Heart right ventricle (tissue), 16 donors: ENCODE results near the gene GIT1. TPM values are rescaled to one million over a fixed set of nuclear protein-coding genes. Genes with fewer than 3 reads are reported as not detected.
A peak's percentile ranks its signal among the peaks of the same experiment; 100 is the strongest.

Experiments used
- ATAC-seq, 8 donors: fragments of 200-7000 bp; cut with Tn5 transposase; one replicate each; pipeline ENCODE4 v1.9.1; 2020; ENCODE audit warnings: mild to moderate bottlenecking in 8 of 8, moderate library complexity in 8 of 8, moderate number of reproducible peaks in 1 of 8
- DNase-seq, 2 donors: peaks; one replicate each; pipeline ENCODE4 v3.0.0-alpha.2; 2020
- H3K27ac ChIP-seq, 10 donors: fragments of 200-600 bp; sonication (generic) in 2 of 10; one replicate each; pipeline versions ENCODE4 v1.5.0 to v1.8.0; 2020 to 2022; ENCODE audit warnings: mild to moderate bottlenecking in 3 of 10
- H3K27me3 ChIP-seq, 7 donors: fragments of 200-600 bp; one replicate each; pipeline ENCODE4 v1.8.0; 2021 to 2022; ENCODE audit warnings: mild to moderate bottlenecking in 2 of 7
- H3K36me3 ChIP-seq, 9 donors: fragments of 200-600 bp; sonication (generic) in 1 of 9; one replicate each; pipeline versions ENCODE4 v1.5.0 to v1.8.0; 2020 to 2022; ENCODE audit warnings: mild to moderate bottlenecking in 2 of 9
- H3K4me1 ChIP-seq, 9 donors: fragments of 200-600 bp; sonication (generic) in 1 of 9; one replicate each; pipeline versions ENCODE4 v1.5.0 to v1.8.0; 2020 to 2022; ENCODE audit warnings: mild to moderate bottlenecking in 4 of 9
- H3K4me3 ChIP-seq, 10 donors: fragments of 200-600 bp; sonication (generic) in 2 of 10; one replicate each; pipeline versions ENCODE4 v1.5.0 to v1.8.0; 2020 to 2022; ENCODE audit warnings: mild to moderate bottlenecking in 7 of 10, moderate library complexity in 2 of 10
- H3K9me3 ChIP-seq, 11 donors: fragments of 200-600 bp in 10 of 11; sonication (generic) in 2 of 11; one replicate each; pipeline versions ENCODE4 v1.5.0 to v1.8.0; 2013 to 2022; ENCODE audit warnings: mild to moderate bottlenecking in 2 of 11, control low read depth in 1 of 11, moderate library complexity in 1 of 11
- CTCF ChIP-seq, 9 donors: fragments of 200-600 bp; sonication (generic) in 2 of 9; IDR thresholded peaks; one replicate each; pipeline versions ENCODE4 v1.5.0 to v1.8.0; 2021 to 2022; ENCODE audit warnings: antibody characterized with exemption in 9 of 9, mild to moderate bottlenecking in 5 of 9, moderate library complexity in 1 of 9
- WGBS, 2 donors: extraction: QIAGEN DNeasy Blood & Tissue Kit; methylation state at CpG; one replicate each; pipeline ENCODE4 v1.1.7; 2013; ENCODE audit warnings: inconsistent platforms in 1 of 2; 5-methylcytosine and 5-hydroxymethylcytosine counted together
- intact Hi-C, 10 donors: fragments of 100-400 bp; cut with DNase I; formaldehyde crosslinking; loops; one replicate each; pipeline versions ENCODE4 v1.11.1 to v1.14.2; 2022
- polyA plus RNA-seq, 2 donors: library from polyadenylated mRNA; stranded (reverse); fragments of 200-250 nt; gene quantifications; one replicate each; pipeline ENCODE4 v1.2.3, GENCODE V29; 2013
- total RNA-seq, 10 donors: library from RNA; stranded (reverse); fragmentation: NEBNext Ultra II Directional in 3 of 10; extraction: Animal tissue kit (Norgen Biotek cat#: 25700) in 3 of 10; gene quantifications; one replicate each; pipeline versions ENCODE4 v1.2.1 to v1.2.4, GENCODE V29; 2021 to 2023
- donor health status: Arrhythmogenic right ventricular cardiomyopathy.
- donor health status: ischemic (EF 13 %, LVEDD 7.1; RV severe dilation, severe dysfunction).
- donor health status: healthy with polysubstance abuse.
- donor health status: DM: no; HTN: yes; CAD: no.
- donor health status: DM: no; HTN: no; CAD: no.
- donor health status: ischemic (EF 25% LVEDD 6.9; RV normal size, moderate dysfunction).
- donor health status: ischemic (EF 25% LVEDD 5.7; RV mildly dilated, moderate dysfunction).
- donor health status: healthy.
- donor health status: DM: yes; HTN: yes; CAD: no.
- donor health status: Ischemic cardiomyopathy.
- donor health status: ischemic (EF 35%, LVEDD 5.7; RV mildly dilated, moderate dysfunction).
- donor health status: nonischemic (EF 11% LVEDD 7.7; RV severe dilation, severe dysfunction).
- donor health status: DM: yes; HTN: yes; CAD: no.
- donor health status: PGD.
- donor health status: ischemic (EF 29% LVEDD 5.4; RV normal size, mild dysfunction).
- donor health status: nonischemic (EF 23%, LVEDD 6.1; RV moderate dilation, normal function).

Gene GIT1
- total and polyA plus RNA-seq, 12 donors, result 20.6 to 35.4 (median 28.9) TPM

GRCh38 chr17:29624586-29624985 is 35.1 kb upstream of the GIT1 start:
- TF ChIP-seq CTCF (IDR thresholded peaks at IDR 0.05), result no peak
- H3K27ac ChIP-seq, result peak overlapping the region in 9 of 10 donors; percentile 9 to 75 (median 34)
- peaks cover 0 to 21% (median 0%) of the 10 kb centered on the region in 9 donors for H3K36me3 ChIP-seq
- H3K4me3 ChIP-seq, result no peak overlapping the region
- H3K4me1 ChIP-seq, result peaks cover 5 to 80% (median 35%) of the 10 kb centered on the region in 9 donors
- intact Hi-C loops, result loop anchor here in 2 of 10 donors (10.0 kb wide), 2 partner anchors 50 to 310 kb away; partner anchors contain the start of gene SSH2 (in 1 of the 2)
- H3K27me3 ChIP-seq, result peaks cover 0 to 7% (median 0%) of the 10 kb centered on the region in 7 donors
- ATAC-seq, result no peak
- no peak for DNase-seq
- WGBS, 2 donors, result 56 to 64% methylated on average over 4 of the region's 4 CpGs
- H3K9me3 ChIP-seq, result no peaks in the 10 kb centered on the region

GRCh38 chr17:29623283-29623647 is 33.8 kb upstream of the GIT1 start:
- Histone ChIP-seq H3K9me3 (no peaks in the 10 kb centered on the region), H3K27ac (peak overlapping the region in 8 of 10 donors; percentile 78 to 95 (median 90)), H3K36me3 (peaks cover 0 to 10% (median 0%) of the 10 kb centered on the region in 9 donors), H3K4me1 (peaks cover 2 to 84% (median 40%) of the 10 kb centered on the region in 9 donors), H3K27me3 (peaks cover 0 to 17% (median 0%) of the 10 kb centered on the region in 7 donors), H3K4me3 (peak overlapping the region; percentile 55 to 92 (median 79))
- DNase-seq (no peak), ATAC-seq (no peak)
- TF ChIP-seq CTCF (IDR thresholded peaks at IDR 0.05), result no peak
- WGBS, 2 donors, result 41 to 47% methylated on average over 4 of the region's 4 CpGs
- intact Hi-C loops, result loop anchor here in 2 of 10 donors (10.0 kb wide), 2 partner anchors 48 to 312 kb away; partner anchors contain the start of gene SSH2 (in 1 of the 2)

- Histone ChIP-seq H3K27ac (peak within 1 kb of the TSS; percentile 78 to 95 (median 88)), H3K36me3 (peaks cover 0 to 7% (median 0%) of the 10 kb centered on the region in 9 donors), H3K9me3 (no peaks in the 10 kb centered on the region), H3K4me3 (peak within 1 kb of the TSS; percentile 55 to 92 (median 79)), H3K27me3 (peaks cover 0 to 17% (median 0%) of the 10 kb centered on the region in 7 donors), H3K4me1 (peaks cover 7 to 84% (median 47%) of the 10 kb centered on the region in 9 donors)
- TF ChIP-seq CTCF (IDR thresholded peaks at IDR 0.05), result peak in 1 of 9 donors; percentile 10
- intact Hi-C loops, result loop anchor here in 2 of 10 donors (10.0 kb wide), 2 partner anchors 48 to 312 kb away; partner anchors contain the start of gene SSH2 (in 1 of the 2)
- ATAC-seq, result peak; percentile 69 to 79 (median 74)
- peak in 1 of 2 donors; percentile 76 for DNase-seq
- WGBS, 2 donors, result 2 to 3% methylated on average over 77 of the region's 77 CpGs
These were observed 33.2 kb upstream of the GIT1 start, which contains the start of gene CORO6 for GRCh38 chr17:29622337-29623282. CORO6 (minus strand) TSS chr17:29622912; CDS start chr17:29621421, 1,491 bp downstream.

- Histone ChIP-seq H3K9me3 (no peaks in the 10 kb centered on the region), H3K4me3 (peak overlapping the region; percentile 55 to 92 (median 79)), H3K27ac (peak overlapping the region; percentile 78 to 95 (median 88)), H3K4me1 (peaks cover 11 to 88% (median 55%) of the 10 kb centered on the region in 9 donors), H3K27me3 (peaks cover 0 to 20% (median 0%) of the 10 kb centered on the region in 7 donors), H3K36me3 (peaks cover 0 to 7% (median 0%) of the 10 kb centered on the region in 9 donors)
- no peak for TF ChIP-seq CTCF (IDR thresholded peaks at IDR 0.05)
- intact Hi-C loops, result loop anchor here in 2 of 10 donors (10.0 kb wide), 2 partner anchors 47 to 313 kb away; partner anchors contain the start of gene SSH2 (in 1 of the 2)
- WGBS, 2 donors, result 28 to 52% methylated on average over 8 of the region's 8 CpGs
- ATAC-seq, result peak in 2 of 8 donors; percentile 3 to 6
- DNase-seq, result no peak
These were observed 32.3 kb upstream of the GIT1 start for GRCh38 chr17:29621751-29622194.
